K562 (cell line): Measurements from ENCODE around the gene NFXL1. TPM values are rescaled to one million over a fixed set of nuclear protein-coding genes. Genes with fewer than 3 reads are reported as not detected.

Source experiments
- ATF6 ChIP-seq: sonication (generic); formaldehyde crosslinking; IDR thresholded peaks from 2 replicates; pipeline ENCODE4 v1.4.0; 2020; ENCODE audit warnings: mild to moderate bottlenecking, missing genetic modification reagents
- DIDO1 ChIP-seq: fragments of 450-650 bp; IDR thresholded peaks from 2 replicates; pipeline ENCODE4 v1.6.1; 2016; ENCODE audit warnings: low read depth, missing biosample characterization, missing genetic modification characterization
- ELF2 ChIP-seq: fragments of 250-450 bp; sonication (Bioruptor Pico); IDR thresholded peaks from 2 replicates; pipeline ENCODE4 v1.5.0; 2021; ENCODE audit warnings: mild to moderate bottlenecking
- KAT7 ChIP-seq: sonication (generic); formaldehyde crosslinking; IDR thresholded peaks from 2 replicates; pipeline ENCODE4 v1.8.0; 2022; ENCODE audit warnings: missing genetic modification reagents, mild to moderate bottlenecking, borderline replicate concordance
- KDM4B ChIP-seq, 2 experiments: fragments of 450-650 bp in 1 of 2; sonication (generic) in 1 of 2; IDR thresholded peaks; 2 replicates each; pipeline ENCODE4 v1.6.1; 2016 to 2017; ENCODE audit warnings: borderline replicate concordance in 2 of 2, antibody characterized with exemption in 1 of 2, low read depth in 1 of 2, mild to moderate bottlenecking in 1 of 2
- KLF10 ChIP-seq: fragments of 250-450 bp; sonication (Bioruptor Pico); IDR thresholded peaks from 2 replicates; pipeline ENCODE4 v1.6.1; 2021; ENCODE audit warnings: matching md5 sums
- NR2C1 ChIP-seq, 2 experiments: fragments of 450-650 bp; IDR thresholded peaks; 2 replicates each; pipeline ENCODE4 v1.6.1; 2017; ENCODE audit warnings: mild to moderate bottlenecking in 2 of 2, antibody characterized with exemption in 1 of 2, inconsistent platforms in 1 of 2, missing compliant biosample characterization in 1 of 2, missing genetic modification characterization in 1 of 2
- RBM15 ChIP-seq: fragments of 200-400 bp; formaldehyde crosslinking; IDR thresholded peaks from 2 replicates; pipeline ENCODE4 v1.6.1; 2018; ENCODE audit warnings: mild to moderate bottlenecking, low read length, moderate library complexity; ENCODE audit not compliant: insufficient read depth
- SIN3A ChIP-seq, 2 experiments: fragments of 150-350 bp in 1 of 2; IDR thresholded peaks; 2 replicates each; pipeline ENCODE4 v1.6.1; 2011 to 2016; ENCODE audit warnings: borderline replicate concordance in 2 of 2, low read depth in 2 of 2, low read length in 2 of 2, mild to moderate bottlenecking in 2 of 2, moderate library complexity in 2 of 2; ENCODE audit not compliant: control insufficient read depth in 1 of 2
- SMAD4 ChIP-seq: fragments of 250-450 bp; sonication (Bioruptor Pico); conservative IDR thresholded peaks from 2 replicates; pipeline ENCODE4 v1.8.0; 2021; ENCODE audit warnings: inconsistent platforms, mild to moderate bottlenecking, moderate library complexity
- TAF1 ChIP-seq: IDR thresholded peaks from 2 replicates; pipeline ENCODE4 v1.6.1; 2011; ENCODE audit warnings: mild to moderate bottlenecking, low read length, moderate library complexity; ENCODE audit not compliant: insufficient read depth, control insufficient read depth, severe bottlenecking; ENCODE audit errors: extremely low read depth
- TARDBP ChIP-seq: fragments of 450-650 bp; IDR thresholded peaks from 2 replicates; pipeline ENCODE4 v1.6.1; 2016
- TCF3 ChIP-seq: sonication (generic); formaldehyde crosslinking; IDR thresholded peaks from 2 replicates; pipeline ENCODE4 v1.4.0; 2020; ENCODE audit warnings: mild to moderate bottlenecking, missing genetic modification reagents
- VEZF1 ChIP-seq: fragments of 200-800 bp; sonication (Bioruptor generic); IDR thresholded peaks from 2 replicates; pipeline ENCODE4 v1.6.1; 2017; ENCODE audit warnings: missing genetic modification characterization, missing compliant biosample characterization
- ZBTB9 ChIP-seq: fragments of 450-650 bp; formaldehyde crosslinking; IDR thresholded peaks from 2 replicates; pipeline ENCODE4 v1.4.0; 2020; ENCODE audit warnings: mild to moderate bottlenecking, moderate library complexity
- ZKSCAN1 ChIP-seq: fragments of 150-350 bp; IDR thresholded peaks from 2 replicates; pipeline ENCODE4 v1.6.1; 2016; ENCODE audit warnings: low read depth, low read length
- ZNF551 ChIP-seq: fragments of 250-450 bp; sonication (Bioruptor Pico); IDR thresholded peaks from 2 replicates; pipeline ENCODE4 v1.5.0; 2021; ENCODE audit warnings: mild to moderate bottlenecking, moderate library complexity
- ZNF57 ChIP-seq: fragments of 450-650 bp; formaldehyde crosslinking; IDR thresholded peaks from 2 replicates; pipeline ENCODE4 v1.4.0; 2020; ENCODE audit warnings: mild to moderate bottlenecking, moderate library complexity
- ZNF639 ChIP-seq, 2 experiments: fragments of 200-800 bp in 1 of 2; sonication (Bioruptor generic) in 1 of 2; sonication (generic) in 1 of 2; formaldehyde crosslinking in 1 of 2; IDR thresholded peaks in 1 of 2; conservative IDR thresholded peaks in 1 of 2; 2 replicates each; pipeline versions ENCODE4 v1.5.0 to v1.6.1; 2016 to 2020; ENCODE audit warnings: missing compliant biosample characterization in 1 of 2, missing genetic modification characterization in 1 of 2, missing genetic modification reagents in 1 of 2
- polyA plus RNA-seq, 8 experiments: library from polyadenylated mRNA; depleted of rRNA in 4 of 8; stranded (reverse) in 5 of 8; unstranded in 3 of 8; fragments of >200 nt; fragmentation: Nextera tagmentation in 2 of 8; fragmentation: Illumina TruSeq in 1 of 8; extraction: Ambion mirVana in 2 of 8; extraction: Trizol in 1 of 8; gene quantifications; 2 replicates each; pipeline versions ENCODE4 v1.2.1 to v1.2.3, GENCODE V29; 2011 to 2014; ENCODE audit warnings: inconsistent platforms in 1 of 8, missing spikeins in 1 of 8
- total RNA-seq, 7 experiments: library from RNA; depleted of rRNA in 6 of 7; stranded (reverse); fragments of >200 nt in 6 of 7; fragmentation: Illumina TruSeq in 2 of 7; extraction: Trizol in 2 of 7; gene quantifications; 2 replicates each; pipeline versions ENCODE4 v1.2.1 to v1.2.3, GENCODE V29; 2011 to 2021; ENCODE audit warnings: low replicate concordance in 1 of 7

NFXL1 gene
- total and polyA plus RNA-seq, 9 of the 15 experiments (the other 6 are each of a cell fraction or from before 2014, with no cell fraction given) = 7.5 to 27.0 (median 10.6) TPM

- peak; percentile 95 for TF ChIP-seq VEZF1 (CRISPR knock-in tag)
- TF ChIP-seq ZNF551 = no peak
- no peak; the same call in 1 of the 2 replicates for TF ChIP-seq ZBTB9 (CRISPR knock-in tag)
- no peak for TF ChIP-seq TARDBP
- TF ChIP-seq SMAD4 = peak; percentile 77; the same call in 1 of the 2 replicates
- TF ChIP-seq TCF3 (CRISPR knock-in tag) = peak; percentile 6; the same call in 1 of the 2 replicates
- 0 out of 2 replicates have a peak, but pooled peaks have one; percentile 9 for TF ChIP-seq ZKSCAN1
- TF ChIP-seq ELF2 = 0 out of 2 replicates have a peak, but pooled peaks have one; percentile 49
- no peak for TF ChIP-seq RBM15
- peak in 1 of 2 experiments; percentile 66; a peak in 1 of 4 replicates for TF ChIP-seq KDM4B (IDR thresholded peaks at IDR 0.05; ENCODE audit: borderline replicate concordance in 2 of 2, low read depth in 1 of 2)
- TF ChIP-seq ATF6 (CRISPR knock-in tag) = peak; percentile 88; the same call in 1 of the 2 replicates
- no peak; a peak in 1 of 4 replicates for TF ChIP-seq SIN3A (IDR thresholded peaks at IDR 0.05; ENCODE audit: borderline replicate concordance in 2 of 2, control insufficient read depth in 1 of 2, low read depth in 2 of 2, low read length in 2 of 2)
- TF ChIP-seq KLF10 (CRISPR knock-in tag) = no peak
- TF ChIP-seq ZNF57 (CRISPR knock-in tag) = no peak
- peak; percentile 75 for TF ChIP-seq TAF1
- TF ChIP-seq DIDO1 = 0 out of 2 replicates have a peak, but pooled peaks have one; percentile 16
- peak in 1 of 2 experiments; percentile 77; a peak in 2 of 4 replicates for TF ChIP-seq ZNF639 (CRISPR knock-in tag; conservative IDR thresholded peaks at IDR 0.05 in 1 of 2, IDR thresholded peaks at IDR 0.05 in 1 of 2)
- TF ChIP-seq NR2C1 (IDR thresholded peaks at IDR 0.05) = peak; percentile 99
- peak; percentile 100 for TF ChIP-seq NR2C1 (tag; IDR thresholded peaks at IDR 0.05)
- peak; percentile 64; the same call in 1 of the 2 replicates for TF ChIP-seq KAT7
Measured at GRCh38 chr4:47914220-47914925, at the start of gene NFXL1 (continued).
